Measurements from ENCODE around the gene SARNP.
"Not testable (repeated sequence)": the region's sequence is repeated elsewhere in the genome, so short reads cannot be mapped to it uniquely, and the experiment has no call there.

Gene SARNP

DNA sequence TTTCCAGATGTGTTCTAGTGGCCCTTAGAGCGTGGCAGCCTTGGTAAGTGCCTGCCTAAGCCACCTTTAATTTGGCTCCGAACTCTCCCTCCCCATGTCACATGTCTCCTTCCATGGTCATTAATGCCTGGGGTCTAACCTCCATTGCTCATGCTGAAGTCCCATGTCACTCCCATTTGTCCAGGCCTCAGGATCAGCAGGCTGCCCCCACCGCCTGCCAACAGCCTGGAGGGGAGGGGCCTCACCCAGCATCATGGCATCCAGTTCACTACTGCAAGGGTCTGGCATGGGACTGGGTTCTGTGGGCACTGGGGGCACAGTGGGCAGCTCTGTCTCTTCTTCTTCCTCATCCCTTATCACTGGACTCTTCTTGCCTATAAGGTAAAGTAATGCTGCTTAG, 20.8 kb upstream of the SARNP start:
- no peak for DNase-seq

DNA sequence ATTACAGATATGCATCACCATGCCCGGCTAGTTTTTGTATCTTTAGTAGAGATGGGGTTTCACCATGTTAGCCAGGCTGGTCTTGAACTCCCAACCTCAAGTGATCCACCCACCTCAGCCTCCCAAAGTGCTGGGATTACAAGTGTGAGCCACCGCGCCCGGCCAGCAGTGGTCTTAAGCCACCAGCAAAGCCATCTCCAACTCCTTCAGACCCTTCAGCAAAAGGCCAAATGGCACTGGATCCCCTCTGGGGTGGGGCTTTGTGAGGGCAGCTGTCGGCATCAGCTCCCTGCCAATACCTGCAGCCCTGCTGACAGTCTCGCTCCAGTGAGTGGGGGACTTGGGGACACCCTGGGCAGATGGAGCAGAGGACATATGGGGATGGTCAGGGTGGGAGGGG, 16.9 kb upstream of the SARNP start:
- not testable (repeated sequence) for DNase-seq

DNA sequence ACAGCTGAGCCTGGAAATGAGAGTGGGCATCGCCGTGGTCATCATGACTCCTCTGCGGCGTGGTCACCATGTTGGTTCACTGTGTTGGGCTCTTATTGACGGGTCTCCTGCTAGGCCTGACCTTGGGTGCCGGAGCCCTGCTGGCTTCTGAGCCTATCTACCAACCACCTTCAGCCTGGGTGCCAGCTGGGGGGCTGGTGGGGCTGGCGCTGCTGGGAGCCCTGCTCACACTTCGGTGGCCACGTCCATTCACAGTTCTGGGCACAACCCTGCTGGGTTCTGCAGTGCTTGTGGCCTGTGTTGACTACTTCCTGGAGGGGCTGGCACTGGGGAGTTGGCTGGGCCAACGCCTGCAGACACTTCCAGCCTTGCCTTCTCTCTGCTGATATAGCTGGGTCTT, 15.5 kb upstream of the SARNP start:
- no peak for DNase-seq

DNA sequence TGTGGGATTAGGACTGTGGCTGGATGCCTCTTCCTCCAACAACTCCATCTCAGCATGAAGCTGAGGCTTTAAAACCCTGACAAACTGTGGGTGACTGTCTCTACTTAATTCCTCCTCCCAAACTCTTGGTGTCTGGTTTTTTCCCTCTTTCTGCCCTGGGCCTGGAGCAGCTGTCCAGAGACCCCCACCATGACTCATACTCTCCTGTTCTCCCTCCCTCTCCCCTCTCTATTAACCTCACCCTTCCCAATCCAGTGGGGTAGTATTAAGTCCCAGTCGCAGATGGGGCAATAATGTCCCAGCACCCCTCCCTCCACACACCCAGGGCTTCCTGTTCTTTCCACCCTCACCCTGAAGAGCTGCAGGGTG, 13.9 kb upstream of the SARNP start:
- DNase-seq, result no peak

DNA sequence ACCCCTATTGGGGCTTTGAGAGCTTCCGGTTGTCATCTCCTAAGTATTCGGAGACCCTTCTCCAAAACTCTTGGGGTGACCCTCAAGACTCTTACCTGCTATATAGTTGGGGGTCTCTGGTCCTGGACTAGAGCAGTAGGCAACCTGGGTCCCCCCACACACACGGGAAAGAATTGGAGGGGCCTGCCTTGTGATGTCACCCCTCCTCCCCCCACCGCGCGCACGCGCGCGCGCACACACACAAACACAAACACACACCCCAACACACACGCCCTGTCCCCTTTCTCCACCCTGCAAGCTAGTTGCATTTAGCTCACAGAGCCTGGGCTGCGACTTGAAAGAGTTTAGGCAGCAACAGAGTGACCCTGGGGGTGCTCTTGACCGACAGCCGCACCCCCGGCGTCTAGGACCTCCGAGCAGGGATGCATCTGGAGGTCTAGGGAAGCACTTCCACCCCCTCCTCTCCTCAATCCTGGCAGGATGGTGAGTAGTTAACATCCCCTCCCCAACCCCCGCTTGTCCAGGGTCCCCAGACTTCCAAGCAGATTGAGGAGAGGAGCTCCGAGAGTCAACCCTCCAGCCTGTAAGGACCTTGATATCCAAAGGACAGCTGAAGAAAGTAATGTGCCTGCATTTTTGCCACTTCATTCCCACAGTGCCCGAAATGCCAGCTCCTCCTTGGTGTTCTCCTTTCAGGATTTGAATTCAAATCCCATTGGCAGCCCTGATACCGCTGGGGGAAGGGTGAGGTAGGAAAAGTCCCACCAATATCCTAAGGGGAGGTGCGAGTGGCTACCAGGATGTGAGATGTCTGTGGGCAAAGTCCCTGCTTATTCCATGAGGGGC, 13.3 kb upstream of the SARNP start:
- DNase-seq, result peak; percentile 60

DNA sequence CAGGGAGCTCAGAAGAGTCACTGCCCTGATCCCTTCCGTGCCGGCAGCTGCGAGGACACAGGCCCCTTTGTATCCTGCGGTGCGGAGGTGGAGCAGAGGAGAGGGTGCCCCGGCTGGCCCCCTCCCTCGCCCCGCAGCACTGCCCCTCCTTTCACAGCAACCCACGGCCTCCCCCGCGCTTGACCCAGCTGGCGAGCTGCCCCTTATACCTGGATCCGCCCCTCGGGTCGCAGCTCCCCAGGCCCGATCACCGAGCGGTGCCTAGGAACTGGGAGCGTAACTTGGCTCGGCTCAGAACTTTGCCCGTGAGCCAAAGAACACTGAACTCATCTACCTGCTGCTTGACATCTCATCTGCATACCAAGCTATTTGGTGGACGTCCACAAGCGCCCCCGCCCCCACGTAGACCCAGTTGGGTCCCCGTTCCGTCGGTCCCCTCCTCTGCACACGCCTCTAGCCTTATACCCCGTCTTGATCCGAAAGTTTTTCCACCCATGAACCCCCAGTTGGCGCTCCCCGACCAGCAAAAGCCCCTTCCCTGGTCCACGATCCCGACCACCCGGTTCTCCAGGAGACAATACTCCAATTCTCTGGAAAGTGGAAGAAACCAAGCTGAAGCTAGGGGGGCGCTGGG, 12.6 kb upstream of the SARNP start:
- DNase-seq, result peak; percentile 60

DNA sequence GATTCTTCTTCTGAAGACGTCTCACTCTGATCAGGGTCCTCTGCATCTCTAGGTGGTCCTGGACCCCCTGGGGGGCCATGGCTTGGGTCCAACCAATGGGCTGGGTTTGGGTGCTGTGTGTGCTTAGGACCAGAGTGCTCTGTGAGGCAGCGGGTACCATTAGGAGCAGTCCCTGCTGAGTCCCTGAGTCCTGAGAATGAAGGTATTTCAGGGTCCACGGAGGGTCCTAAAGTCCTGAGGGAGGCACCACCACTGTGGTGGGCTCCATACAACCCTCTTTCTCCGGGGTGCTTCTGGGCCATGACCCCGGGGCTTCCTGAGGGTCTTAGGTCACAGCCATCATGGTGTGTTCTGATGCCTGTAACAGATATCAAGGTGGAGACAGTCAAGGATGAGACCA, 10.8 kb upstream of the SARNP start:
- no peak for DNase-seq

DNA sequence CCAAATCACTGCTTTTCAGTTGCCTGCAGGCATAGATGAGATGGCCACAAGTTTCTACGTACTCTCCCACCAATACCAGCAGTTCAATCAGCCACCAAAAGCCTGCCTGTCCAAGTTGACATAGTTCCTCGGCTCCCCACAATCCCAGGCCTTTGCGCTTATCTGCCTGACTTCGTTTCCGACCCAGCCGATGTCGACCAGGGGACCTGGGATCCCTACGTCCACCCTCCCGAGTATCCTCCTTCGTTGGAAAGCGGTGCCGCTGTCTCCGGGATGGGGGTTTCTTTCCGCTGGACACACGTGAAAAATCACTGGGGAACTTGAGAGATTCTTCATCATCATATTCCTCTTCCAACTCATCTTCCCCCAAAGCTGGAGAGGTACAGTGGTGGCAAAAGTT, 10.3 kb upstream of the SARNP start:
- DNase-seq, result no peak

DNA sequence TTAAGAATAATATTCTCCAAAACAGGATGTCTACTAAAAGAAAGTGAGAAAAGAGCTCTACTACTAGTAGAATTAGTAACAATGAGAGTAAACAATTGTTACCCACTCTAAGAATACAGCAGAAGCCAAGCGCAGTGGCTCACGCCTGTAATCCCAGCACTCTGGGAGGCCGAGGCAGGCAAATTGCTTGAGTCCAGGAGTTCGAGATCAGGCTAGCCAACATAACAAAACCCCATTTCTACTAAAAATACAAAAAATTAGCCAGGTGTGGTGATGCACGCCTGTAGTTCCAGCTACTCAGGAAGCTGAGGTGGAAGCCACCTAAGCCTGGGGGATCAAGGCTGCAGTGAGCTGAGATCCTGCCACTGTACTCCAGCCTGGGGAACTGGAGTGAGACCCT, 7.2 kb upstream of the SARNP start:
- no peak for DNase-seq

DNA sequence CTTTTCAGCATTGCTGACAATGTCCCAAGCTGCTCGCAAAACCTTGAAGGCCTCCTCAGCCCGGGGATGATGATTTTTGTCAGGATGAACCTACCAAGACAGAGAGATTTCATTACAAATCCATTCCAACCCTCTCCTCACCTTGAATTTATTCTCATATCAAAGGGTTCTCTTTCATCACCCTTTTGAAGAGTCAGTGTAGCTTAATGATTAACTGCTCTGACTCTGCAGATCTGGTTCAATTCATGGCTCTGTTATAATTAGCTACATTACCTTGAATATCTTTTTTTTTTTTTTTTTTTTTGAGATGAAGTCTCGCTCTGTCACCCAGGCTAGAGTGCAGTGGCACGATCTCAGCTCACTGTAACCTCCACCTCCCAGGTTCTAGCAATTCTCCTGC, 5.9 kb upstream of the SARNP start:
- DNase-seq, result no peak

DNA sequence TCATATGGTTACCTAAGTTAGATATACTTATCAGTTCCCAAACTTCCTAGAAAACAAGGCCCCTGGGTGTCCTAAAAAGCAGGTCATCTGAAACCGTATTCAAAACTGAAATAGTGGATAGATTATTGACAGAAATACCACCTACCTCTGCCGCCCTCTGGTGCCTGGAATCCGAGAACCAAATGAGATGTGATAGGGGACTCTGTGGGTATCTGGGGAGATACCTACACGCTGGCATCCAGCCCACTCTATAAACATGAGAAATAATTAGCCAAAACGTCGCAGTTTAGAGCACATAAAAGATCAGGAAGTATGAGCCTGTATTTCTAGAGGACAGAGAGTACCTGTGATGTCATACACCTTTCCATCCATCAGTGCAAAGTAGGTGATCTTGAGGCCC, 4.7 kb upstream of the SARNP start:
- no peak for DNase-seq

DNA sequence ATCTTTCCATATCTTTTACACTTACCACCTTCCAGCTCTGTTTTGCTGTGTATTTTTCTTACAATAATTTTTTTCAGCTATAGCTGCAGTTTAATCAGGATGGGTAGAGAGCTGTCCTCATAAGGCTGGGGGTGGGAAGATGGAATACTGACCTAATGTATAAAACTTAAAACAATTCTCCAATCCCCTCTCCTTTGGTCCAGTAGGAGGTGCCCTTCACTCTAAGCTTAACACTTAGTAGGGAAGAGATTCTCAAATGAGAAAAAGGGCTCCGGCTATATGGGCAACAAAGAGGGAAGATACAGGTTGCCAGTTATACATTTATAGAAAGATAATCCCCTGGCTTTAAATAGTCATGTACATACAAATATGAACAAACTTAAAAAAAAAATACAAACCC, 3.2 kb upstream of the SARNP start:
- DNase-seq, result no peak

DNA sequence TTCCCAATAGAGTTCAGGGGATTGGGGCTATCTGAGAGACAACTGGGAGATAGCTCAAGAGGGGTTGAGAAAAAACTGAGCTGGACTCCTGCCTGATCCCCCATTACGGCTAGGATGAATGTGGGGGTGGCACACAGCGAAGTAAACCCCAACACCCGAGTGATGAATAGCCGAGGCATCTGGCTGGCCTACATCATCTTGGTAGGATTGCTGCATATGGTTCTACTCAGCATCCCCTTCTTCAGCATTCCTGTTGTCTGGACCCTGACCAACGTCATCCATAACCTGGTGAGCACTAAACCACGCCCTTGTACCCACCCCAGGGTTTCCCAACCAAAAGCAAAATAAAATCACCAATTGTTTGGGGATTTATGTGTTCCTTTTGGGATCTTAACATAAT, 1.4 kb upstream of the SARNP start:
- no peak for DNase-seq

DNA sequence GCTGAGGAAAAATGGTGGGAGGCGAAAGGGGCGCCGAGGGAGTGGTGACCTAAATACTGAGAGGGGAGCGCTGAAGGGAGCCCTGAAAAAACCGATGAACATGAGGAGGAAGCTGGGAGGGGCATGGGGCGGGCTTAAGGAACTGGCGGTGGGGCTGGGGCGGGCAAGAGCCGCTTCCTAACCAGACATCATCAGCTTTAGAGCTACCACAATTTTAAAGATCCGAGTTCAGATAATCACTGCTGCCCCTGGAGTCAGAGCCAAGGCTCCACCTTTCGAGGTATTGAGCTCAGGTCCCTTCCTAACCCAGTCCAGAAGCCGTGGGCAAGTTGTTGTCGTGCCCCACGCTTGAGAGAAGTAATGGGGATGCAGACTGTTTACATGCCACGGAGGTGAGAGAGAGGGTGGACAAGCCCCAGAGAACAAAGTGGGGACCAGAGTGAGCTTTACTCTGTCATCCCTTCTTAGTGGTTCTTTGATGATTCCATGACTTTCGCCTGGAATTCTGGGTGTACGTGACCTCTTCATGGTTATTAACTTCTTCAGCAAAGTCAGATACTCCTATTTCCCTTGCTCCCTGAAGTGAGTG, 710 bp upstream of the SARNP start:
- no peak for DNase-seq

DNA sequence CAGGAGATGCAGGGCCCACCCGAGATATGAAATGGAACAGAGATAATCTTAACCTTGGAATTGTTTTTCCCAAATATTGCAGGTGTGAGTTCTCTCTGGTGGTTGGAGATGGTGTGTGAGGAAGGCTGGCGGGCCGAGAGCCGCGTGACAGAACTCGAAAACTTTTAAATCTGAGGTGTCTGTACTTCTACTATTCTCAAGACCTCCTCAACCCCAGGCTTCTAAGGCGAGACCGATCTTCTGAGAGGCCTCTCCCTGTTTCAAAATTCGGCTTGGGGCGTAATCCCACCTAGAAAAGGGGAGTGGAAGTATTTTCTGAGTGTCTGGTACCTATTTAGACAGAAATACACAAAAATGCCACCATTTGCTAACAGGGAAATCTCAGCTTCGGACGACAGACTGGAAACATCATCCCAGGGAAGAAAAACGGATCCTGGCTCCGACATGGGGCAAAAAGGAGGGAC, 611 bp downstream of the SARNP start:
- DNase-seq, result peak; percentile 19

DNA sequence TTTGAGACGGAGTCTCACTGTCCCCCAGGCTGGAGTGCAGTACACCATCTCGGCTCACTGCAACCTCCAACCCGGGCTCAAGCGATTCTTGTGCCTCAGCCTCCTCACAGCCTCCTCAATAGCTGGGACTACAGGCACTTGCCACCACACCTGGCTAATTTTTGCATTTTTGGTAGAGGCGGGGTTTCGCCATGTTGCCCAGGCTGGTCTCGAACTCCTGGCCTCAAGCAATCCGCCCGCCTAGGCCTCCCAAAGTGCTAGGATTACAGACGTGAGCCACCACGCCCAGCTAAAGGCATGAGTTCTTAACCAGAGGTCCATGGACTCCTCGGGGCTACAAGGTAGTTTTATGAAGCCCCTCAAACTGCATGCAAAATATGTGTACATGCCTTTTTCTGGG, 2.1 kb downstream of the SARNP start:
- no peak for DNase-seq

DNA sequence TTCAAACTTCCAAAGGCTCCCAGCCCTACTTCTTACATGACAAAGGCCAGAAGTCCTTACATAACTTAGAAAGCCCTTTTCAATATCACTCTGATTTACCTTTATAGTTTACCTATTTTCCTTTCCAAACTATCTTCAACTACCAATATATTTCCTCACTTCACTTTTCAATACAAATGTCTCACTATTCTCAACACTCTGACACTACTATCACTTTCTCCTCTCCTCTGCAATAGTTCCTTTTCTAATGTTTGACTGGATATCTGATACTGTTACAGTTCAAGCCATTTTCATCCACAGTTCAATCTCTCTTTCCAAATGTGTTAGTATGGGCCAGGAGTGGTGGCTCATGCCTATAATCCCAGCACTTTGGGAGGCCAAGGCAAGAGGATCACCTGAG, 3.3 kb downstream of the SARNP start:
- DNase-seq, result no peak

DNA sequence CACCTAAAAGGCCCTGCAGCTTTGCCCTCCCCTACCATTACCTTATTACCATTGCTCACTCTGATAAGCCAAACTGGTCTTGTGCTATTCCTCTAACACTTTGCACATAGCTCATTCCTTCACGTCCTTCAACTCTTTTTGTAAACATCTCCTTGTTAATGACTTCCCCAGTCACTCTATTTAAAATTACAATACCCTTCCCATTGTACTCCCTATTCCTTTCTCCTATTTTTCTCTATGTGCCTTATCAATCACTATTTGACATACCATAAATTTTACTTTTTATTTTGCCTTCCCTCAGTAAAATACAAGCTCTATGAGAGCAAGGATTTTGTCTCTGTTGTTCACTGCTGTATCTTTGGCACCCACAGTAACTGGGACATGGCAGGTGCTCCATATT, 5.4 kb downstream of the SARNP start:
- no peak for DNase-seq

DNA sequence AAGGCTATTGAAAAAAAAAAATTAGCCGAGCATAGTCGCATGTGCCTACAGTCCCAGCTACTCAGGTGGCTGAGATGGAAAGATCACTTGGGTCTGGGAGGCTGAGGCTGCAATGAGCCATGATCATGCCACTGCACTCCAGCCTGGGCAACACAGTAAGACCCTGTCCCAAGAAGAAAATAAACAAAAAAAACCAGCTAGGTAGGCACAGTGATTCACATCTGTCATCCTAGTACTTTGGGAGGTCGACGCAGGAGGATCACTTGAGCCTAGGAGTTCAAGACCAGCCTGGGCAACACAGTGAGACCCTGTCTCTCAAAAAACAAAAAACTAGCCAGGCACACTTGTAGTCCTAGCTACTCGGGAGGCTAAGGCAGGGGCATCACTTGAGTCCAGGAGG, 8.2 kb downstream of the SARNP start:
- DNase-seq, result no peak

DNA sequence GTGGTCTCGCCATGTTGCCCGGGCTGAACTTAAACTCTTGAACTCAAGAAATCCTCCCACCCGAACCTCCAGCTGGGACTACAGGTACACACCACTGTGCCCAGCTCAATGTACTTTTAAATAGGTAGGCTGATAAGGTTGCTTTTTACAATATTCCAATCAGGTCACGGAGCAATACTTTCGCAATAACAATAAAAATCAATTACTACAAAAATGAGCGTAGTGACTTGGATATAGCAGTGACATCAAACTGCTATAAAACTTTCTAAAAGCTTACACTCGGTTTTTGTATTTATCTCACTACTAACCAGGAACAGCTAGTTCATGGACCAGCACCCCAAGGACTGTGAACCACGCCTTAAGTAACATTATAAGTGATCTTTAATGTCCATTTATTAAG, 10.5 kb downstream of the SARNP start:
- DNase-seq, result no peak

DNA sequence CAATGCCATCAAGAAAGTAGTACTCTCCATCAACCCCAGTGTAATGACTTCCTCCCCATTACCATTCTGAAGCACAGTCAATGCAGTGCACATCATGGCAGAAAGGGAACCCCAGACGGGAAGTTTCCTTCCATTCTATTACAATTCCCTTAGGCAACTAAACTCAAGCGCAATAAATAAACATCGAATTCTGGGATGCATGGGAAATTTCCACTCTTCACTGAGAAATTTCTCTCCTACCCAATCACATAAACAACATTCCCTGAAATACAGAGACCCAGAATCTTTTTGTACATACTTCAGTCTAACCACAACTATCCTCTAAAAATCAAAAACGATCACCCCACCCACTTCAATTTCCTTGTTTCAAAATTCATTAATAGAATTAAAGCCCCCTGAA, 20.0 kb downstream of the SARNP start:
- no peak for DNase-seq

DNA sequence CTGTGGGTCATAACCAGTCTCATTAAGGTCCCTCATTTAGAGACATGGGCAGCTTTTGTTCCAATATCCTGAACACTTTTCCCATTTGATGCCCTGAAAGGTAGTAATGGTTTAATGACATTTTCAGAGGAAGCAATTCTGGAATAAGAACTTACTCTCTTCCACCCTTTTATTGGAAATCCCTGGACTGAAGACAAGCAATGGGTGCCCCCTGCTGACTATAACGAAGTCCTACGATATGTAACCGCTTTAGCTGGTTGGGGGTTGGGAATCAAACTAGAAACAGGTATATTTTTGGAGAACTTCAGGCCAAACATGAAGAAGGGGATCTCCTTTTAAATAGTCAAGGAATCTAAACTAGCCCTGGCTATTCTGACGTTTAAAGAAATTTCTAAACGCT, 20.5 kb downstream of the SARNP start:
- peak; percentile 0 for DNase-seq

DNA sequence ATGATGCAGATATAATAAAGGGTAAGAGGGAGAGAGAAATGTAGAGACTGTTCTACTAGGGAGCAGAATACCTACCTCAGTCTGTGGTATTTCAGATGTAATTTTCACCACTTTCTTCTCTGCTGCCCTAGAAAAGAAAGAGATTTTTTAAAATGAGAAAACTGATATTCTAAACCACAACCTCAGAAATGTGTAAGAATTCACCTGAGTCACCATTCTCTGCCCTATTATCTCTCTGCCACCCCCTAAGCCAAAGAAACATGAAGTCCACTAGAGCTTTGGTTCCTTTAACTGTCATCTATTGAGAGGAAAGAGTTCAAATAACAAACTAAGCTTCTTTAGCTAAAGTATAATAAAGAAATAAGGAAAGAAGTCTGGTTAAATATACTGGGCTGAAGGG, 21.6 kb downstream of the SARNP start:
- DNase-seq, result no peak

DNA sequence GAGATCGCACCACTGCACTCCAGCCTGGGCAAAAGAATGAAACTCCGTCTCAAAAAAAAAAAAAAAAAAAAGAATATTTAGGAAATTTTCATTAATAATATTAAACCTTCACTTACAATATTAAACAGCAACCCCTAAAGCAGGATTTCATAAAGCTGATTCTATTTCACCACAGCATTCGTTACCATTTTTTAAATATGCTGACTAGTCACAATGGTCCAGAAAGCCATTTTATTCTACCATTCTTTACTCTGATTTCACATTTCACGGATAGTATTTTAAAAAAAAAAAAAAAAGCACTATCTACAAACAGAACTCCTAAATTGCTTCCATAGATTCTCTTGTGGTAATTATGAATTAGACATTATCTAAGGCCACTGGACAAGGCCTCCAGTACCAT, 27.6 kb downstream of the SARNP start:
- no peak for DNase-seq

DNA sequence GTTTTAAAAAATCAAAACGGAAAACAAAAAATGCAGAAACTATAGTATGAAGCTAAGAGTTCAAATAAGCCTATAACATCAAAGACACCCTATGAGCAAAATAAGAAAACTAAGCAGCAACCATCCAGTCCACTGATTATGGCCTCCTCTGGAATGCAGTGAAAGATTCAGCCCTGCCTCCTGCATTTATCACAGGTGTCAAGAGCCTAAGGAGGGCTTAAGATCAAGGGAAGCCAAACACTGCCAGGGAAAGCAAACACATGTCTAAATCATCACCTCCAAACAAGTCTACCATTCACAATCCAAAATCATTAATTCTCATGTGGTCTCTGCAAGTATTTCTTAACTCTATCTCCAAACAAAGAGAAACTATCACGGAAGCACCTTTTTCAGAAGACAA, 28.4 kb downstream of the SARNP start:
- DNase-seq, result no peak

Data from DMS79 treated with DMSO at 0.1 percent for 48 hours (cell line).